Left kidney (tissue), 2 donors: ENCODE measurements around the gene MMD2. TPM values are rescaled to one million over a fixed set of nuclear protein-coding genes. Genes with fewer than 3 reads are reported as not detected.

Experiments used
- DNase-seq: peaks from one replicate; pipeline ENCODE4 v3.0.0-alpha.2; 2013
- polyA plus RNA-seq: library from polyadenylated mRNA; unstranded; fragments of 120-200 nt; gene quantifications from one replicate; pipeline ENCODE4 v1.2.1, GENCODE V29; 2013; ENCODE audit not compliant: insufficient read length

MMD2 gene
- polyA plus RNA-seq, 1 donor: not detected

DNA sequence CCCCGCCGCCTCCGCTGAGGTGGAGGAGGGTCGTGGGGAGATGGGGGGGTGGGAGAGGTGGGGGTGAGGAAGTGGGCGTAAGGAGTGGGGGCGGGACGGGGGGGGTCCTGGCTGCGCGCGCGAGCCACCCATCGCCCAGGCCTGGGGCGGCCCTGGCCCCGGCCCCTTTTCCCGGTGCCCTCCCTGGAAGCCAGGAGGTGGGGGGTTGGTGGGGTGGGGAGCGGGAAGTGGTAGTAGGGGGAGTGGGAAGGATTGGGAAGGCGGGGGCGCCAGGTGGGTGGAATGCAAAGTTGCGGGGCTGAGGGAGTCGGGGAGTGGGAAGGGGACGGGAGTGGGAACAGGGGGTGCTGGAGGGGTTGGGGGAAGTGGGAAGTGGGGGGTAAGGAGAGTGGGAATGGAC, 319 bp upstream of the MMD2 start:
- no peak for DNase-seq

DNA sequence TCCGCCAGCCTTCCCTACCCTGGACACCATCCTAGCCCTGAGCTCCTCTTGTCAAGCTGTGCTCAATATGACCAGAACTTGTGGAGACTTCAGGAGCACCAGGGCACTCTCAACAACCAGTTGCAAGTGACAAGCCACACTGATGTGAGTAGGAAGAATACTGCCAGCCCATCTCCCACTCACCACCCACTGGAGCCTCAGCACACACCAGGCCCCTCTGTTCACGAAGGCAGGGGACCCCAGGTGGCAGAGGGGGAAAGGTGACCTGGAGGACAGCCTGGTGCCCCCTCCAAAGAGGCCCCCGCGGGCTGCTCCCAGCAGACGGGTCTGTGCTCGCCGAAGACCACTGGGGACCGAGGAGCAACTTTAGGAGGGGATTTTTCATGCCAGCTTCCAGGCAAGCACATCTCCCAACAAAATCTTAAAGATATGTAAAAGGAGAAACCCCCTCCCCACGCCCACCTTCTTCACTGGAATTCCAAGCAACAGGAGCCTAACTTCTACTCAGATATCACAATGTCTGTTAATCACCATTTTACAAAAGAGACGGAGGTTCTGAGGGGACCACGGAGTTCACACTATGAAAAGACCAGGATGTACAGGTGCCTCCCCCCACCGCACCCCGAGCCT, 1.0 kb downstream of the MMD2 start:
- no peak for DNase-seq

DNA sequence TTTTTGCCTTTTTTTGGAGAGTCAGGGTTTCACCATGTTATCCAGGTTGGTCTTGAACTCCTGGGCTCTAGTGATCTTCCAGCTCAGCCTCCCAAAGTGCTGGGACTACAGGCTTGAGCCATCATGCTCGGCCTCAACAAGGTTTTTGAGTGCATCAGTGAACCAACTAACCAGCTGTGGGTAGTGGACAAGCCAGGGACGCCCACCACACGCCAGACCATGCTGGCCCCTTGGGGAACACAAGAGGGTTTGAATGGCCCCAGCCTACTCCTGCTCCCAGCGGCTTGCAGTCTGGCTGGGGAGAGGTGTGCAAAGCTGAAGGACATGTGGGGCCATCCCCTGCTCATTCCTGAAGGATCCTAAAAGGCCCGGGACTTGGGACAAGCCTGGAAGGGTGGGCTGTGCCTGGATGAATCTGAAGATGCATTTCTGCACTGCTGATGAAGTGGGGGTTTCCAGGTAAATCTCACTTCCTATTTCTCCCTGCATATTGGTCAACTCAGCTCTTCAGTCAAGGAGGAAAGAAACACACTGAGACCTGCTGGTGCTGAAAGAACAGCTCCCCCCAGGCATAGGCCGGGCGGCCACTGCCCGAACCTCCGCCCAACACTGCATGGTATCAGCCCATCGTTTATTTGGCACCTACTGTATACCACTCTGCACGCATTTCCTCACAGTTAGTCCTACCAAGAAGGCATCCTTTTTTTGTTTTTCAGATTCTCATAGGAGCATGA, 6.9 kb downstream of the MMD2 start:
- DNase-seq: no peak

DNA sequence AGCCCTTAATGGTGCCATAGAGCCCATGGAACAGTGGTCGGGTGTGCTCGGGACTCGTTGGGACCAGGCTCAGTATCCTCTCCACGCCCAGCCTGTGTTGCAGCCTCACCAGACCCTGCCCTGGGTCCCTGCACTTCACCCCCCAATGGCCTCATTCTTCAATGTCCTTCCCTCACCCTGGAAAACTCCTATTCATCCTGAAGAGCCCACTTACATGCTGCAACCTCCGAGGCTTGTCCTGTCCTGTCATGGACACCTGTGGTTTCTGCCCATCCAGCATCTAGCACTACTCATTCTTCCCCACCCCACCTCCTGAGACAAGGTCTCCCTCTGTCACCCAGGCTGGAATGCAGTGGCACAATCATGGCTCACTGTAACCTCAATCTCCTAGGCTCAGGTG, 7.7 kb downstream of the MMD2 start:
- DNase-seq: no peak

DNA sequence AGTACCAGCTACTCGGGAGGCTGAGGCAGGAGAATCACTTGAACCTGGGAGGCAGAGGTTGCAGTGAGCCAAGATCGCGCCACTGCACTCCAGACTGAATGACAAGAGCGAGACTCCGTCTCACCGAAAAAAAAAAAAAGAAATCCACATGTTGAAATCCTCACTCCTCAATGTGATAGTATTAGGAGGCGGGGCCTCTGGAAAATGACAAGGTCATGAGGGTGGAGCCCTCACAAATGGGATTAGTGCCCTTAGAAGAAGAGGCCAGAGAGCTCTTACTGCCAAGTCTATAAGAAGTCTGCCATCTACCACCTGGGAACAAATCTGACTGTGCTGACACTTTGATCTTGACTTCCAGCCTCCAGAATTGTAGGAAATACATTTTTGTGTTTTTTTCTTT, 10.6 kb downstream of the MMD2 start:
- DNase-seq: no peak

DNA sequence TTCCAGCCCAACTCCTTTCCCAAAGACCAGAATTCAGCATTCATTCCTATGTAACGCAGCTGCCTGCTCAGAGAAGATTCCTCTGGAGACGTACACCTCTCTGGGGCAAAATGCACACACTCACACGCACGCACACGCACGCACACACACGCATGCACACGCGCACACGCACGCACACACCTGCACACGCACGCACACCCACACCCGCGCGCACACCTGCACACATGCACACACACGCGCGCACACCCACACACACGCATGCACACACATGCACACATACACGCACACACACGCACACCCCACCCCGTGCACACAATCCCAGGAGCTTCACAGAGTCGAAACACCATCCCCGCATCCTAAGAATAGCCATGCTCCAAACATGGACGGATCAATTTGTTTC, 13.0 kb downstream of the MMD2 start:
- DNase-seq: no peak

DNA sequence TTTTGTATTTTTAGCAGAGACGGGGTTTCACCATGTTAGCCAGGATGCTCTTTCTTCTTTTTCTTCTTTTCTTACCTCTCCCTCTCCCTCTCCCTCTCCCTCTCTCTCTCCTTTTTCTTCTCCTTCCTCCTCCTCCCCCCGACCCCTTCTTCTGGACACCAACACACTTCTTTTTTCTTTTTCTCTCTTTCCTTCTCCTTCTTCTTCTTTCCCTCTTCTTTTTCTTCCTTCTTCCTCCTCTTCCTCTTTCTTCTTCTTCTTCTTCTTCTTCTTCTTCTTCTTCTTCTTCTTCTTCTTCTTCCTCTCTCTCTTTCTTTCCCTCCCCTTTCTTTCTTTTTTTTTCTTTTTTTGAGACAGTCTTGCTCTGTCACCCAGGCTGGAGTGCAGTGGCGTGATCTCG, 14.0 kb downstream of the MMD2 start:
- DNase-seq: no peak

DNA sequence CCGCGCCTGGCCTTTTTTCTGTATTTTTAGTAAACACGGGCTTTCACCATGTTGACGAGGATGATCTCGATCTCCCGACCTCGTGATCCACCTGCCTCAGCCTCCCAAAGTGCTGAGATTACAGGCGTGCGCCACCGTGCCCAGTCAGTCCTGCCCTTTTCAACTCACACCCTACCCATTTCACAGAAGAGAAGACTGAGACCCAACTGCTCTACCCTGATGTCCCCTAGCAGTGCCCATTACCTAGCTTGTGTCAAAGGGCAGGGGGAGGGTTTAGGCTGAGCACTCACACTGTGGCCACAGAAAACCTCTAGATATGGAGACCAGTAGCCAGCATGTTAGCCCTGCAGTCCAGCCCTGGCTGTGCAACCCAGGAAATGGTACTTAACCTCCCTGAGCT, 15.7 kb downstream of the MMD2 start:
- no peak for DNase-seq

DNA sequence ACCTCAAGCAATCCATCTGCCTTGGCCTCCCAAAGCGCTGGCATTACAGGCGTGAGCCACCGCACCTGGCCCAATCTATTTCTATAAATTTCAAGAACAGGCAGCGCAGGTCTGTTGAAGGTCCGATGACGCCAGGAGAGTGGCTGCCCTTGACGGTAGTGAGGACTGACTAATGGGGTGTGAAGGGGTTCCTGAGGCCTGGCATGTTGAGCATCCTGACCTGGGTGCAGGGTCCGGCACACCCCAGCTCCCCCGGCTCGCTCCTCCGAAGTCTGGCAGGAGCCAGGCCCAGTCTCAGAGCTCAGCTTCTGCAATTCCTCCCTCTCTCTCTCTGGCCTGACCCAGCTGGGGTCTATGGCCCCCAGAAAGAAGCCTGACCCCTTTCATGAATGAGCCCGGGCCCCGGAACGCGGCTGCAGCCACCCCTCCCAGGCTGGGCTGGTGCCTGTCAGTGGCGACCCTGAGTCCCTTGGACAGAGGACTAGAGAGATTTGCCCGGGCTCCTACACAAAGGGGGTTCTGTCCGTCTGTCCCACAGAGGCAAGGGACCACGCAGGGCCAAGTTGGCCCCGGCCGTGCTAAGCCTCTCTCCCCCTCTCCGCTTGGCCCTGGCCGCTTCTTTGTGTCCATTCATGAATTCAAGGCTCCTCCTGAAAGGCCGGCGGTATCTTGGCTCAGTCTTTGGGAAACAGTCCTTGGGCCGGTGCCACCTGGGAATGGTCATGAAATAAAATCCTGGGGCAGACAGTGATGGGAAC, 18.8 kb downstream of the MMD2 start:
- DNase-seq: no peak

DNA sequence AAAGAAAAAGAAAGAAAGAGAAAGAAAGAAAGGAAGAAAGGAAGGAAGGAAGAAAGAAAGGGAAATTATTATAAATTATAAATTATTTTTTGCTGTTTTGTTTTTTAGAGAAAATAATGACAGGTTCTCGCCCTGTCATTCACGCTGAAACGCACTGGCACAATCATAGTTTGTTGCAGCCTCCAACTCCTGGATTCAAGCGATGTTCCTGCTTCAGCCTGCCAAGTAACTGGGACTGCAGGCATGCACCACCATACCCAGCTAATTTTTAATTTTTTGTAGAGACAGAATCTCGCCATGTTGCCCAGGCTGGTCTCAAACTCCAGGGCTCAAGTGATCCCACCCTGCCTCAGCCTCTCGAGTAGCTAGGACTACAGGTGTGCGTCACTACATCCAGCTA, 21.6 kb downstream of the MMD2 start:
- DNase-seq: no peak

DNA sequence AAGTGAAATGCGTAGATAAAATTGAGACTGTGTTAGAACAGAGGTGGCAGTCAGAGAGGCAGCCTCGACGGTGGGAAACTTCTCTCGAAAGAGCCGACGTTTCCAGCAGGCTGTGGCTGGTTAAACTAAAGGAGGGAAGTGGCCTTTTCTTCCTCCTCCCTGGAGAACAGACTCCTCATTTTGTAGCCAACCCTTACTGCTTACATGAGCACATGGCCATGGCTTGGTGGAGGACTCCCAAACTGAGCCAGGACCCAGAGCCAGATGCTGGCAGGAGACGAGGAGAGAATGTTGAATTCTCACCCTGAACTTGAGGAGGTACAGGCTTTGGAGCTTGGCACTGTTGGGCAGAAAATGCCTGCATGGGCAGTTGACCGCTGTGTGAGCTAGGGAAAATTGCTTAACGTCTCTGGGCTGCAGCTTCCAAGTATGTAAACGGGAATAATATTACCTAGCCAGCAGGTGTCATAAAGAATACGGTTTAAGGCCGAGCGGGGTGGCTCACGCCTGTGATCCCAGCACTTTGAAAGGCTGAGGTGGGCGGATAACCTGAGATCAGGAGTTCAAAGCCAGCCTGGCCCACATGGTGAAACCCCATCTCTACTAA, 24.5 kb downstream of the MMD2 start:
- DNase-seq: no peak

DNA sequence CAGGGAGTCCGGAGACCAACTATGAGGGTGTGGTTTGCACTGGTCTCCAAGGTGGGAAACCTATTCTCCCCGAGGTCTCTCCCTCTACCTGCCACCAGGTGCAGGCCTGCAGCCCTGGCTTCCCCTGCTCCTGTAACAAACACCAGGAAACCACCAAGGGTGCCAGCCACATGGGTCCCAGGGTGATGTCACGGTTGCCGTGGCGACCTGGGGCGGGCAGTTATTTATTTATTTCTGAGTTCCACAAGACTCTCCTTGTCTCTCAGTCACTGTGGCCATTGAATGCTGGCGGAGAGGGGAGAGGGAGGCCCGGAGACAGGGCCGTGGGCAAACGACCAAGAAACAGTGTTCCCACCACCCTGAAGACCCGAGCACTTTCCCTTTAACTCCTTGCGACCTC, 27.0 kb downstream of the MMD2 start:
- DNase-seq: peak; percentile 34

DNA sequence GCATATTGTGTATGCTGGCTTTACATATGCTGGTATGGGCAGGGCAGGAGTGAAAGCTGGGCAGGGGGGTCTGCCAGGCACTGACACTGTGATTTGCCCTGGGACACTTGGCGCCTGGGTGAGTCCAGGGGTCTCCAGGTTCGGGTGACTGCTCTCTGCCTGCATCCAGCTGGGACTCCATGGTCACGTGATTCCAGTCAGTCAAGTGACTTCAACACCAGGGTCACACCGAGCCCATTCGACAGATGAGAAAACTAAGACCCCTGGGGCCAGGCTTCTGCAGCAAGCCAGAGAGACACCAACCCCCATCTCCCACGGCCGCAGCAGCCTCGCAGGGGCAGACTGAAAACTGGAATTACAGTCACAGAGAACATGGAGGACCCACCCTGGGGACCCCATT, 30.0 kb downstream of the MMD2 start:
- no peak for DNase-seq

DNA sequence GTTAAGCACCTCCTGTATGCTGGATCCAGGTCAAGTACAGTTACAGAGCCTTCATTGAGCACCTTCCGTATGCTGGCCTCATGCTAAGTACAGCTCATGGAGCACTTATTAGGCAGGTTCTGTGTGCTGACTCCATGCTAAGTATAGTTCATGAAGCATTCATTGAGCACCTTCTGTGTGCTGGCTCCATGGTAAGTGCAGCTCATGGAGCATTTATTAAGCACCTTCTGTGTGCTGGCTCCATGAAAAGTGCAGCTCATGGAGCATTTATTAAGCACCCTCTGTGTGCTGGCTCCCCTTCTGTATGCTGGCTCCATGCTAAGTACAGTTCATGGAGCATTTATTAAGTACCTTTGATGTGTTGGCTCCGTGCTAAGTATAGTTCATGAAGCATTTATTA, 30.5 kb downstream of the MMD2 start:
- no peak for DNase-seq

DNA sequence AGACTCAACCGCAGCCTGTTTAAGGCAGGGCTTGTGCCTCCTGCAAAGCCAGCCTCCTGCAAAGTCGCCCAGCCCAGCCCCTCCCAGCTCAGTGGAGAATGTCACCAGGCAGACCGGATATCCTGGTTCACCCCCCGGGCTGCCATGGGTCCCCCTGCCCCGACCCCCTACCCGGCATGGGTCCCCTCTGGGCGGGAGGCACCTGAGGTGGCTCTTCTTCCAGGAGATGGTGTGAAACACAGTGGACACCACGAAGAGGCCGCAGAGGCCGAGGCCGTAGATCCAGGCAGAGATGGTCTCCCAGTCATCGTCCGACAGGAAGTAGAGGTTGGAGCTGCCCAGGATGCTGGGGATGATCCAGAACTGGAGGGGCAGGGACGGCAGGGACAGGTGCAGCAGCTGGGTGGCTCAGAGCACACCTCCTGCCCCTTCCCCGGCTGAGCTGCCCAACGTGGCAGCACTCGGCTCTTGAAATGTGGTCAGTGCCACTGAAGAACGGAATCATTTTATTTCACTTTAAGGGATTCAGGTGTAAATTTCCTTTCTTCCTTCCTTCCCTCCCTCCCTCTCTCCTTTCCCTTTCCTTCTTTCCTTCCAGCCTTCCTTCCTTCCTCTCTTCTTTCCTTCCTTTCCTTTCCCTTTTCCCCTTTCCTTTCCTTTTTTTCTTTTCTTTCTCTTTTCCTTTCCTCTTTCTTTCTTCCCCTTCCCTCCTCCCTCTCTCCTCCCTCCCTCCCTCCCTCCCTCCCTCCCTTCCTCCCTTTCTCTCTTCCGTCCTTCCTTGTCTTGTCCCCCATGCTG, 38.8 kb downstream of the MMD2 start:
- DNase-seq: no peak

DNA sequence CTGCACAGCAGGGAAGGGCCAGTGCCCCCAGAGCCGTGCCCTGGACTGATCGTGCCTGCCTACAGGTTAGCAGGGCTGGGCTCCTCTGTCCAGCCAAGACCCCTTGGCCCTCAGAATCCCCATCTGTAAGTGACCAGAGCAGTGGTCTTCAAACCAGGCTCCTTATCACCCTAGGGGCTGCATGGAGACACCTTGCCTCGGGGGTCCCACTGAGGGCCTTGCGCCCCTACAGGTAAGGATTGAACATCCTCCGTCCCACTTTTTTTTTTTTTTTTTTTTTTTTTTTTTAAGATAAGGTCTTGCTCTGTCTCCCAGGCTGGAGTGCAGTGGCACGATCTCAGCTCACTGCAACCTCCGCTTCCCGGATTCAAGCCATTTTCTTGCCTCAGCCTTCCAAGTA, 42.9 kb downstream of the MMD2 start:
- no peak for DNase-seq

DNA sequence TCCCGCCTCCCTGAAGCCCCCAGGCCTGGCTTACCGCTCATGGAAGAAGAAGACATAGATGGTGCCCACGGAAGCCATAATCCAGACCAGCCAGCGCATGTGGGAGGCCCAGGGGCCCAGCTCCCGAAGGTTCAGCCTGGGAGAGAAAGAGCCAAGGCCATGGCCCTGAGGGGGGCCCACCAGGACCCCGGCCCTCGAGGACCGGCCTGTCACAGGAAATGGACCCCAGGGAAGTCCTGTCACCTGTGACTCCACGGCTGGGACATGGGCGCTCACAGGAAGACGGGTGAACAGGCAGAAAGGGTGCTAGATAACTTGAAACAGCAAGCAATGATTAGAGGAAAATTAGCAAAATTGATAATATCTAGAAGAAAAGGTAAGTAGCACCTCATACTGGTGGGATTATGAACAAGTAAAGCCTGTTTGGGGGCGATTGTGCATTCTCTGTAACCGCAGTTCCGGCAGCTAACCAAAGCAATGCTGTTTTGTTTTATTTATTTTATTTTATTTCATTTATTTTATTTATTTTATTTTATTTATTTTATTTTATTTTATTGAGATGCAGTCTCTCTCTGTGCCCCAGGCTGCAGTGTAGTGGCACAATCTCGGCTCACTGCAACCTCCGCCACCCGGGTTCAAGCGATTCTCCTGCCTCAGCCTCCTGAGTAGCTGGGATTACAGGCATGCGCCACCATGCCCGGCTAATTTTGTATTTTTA, 47.7 kb downstream of the MMD2 start:
- DNase-seq: no peak

DNA sequence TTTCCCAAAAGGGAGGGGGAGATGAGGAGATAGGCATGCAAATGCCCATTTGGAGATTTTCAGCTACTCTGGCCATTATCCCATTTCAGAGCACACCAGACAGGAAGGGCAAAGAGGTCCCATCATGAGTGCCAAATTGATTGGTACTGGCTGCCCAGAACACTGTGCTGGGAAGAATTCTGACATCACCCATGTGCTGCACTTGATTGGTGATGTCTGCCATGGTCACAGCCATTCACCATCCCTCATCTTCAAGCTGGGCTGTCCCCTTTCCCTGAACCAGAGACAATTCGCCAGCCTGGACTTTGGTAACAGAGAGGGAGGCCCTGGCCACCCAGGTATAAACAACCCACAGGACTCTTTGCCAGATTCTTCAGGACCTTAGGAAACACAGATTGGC, 52.3 kb downstream of the MMD2 start:
- DNase-seq: no peak

DNA sequence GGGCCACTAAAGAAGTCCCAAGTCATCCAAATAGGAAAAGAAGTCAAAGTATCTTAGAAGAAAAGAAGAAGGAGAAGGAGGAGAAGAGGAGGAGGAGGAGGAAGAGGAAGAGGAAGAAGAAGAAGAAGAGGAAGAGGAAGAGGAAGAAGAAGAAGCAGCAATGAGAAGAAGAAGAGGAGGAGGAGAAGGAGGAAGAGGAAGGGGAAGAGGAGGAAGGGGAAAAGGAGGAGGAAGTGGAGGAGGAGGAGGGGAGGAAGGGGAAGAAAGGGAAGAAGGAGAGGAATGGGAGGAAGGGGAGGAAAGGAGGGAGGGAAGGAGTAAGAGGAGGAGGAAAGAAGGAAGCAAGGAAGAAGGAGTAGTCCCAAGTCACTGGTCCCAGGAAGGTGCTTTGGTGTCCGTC, 53.8 kb downstream of the MMD2 start:
- DNase-seq: no peak

DNA sequence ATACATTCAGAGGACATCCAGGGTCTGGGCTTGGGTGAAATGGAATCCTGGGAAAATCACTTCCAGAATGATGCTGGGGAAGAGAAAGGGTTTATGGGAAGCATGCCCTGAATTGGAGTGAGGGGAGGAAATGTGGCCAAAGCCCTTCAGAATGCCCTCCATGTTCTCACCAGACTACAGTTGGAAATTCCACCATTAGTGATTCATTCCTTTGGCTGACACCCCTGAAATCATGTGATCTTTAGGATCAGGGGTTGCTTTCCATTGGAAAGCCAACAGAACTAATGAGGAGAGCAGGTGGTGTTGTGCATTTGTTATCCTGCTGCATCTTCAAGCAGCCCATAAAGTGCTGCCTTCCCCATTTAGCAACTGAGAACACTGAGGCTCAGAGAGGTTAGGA, 54.6 kb downstream of the MMD2 start:
- DNase-seq: no peak

DNA sequence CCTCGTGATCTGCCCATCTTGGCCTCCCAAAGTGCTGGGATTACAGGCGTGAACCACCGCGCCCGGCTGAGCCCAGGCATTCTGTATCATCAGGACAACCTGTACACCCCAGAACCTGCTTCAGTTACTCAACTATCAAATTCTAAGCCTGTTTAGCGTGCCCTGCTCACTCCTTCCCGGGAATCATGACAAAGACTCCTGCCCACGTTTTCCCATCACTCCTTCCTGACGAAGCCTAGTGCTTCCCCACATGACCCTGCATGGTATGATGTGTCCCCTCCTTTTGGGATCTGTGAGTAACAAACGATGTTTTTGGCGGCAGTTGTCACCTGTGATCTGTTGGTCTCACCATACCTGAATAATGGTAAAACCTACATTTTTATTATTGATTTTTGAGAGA, 63.2 kb downstream of the MMD2 start:
- no peak for DNase-seq

DNA sequence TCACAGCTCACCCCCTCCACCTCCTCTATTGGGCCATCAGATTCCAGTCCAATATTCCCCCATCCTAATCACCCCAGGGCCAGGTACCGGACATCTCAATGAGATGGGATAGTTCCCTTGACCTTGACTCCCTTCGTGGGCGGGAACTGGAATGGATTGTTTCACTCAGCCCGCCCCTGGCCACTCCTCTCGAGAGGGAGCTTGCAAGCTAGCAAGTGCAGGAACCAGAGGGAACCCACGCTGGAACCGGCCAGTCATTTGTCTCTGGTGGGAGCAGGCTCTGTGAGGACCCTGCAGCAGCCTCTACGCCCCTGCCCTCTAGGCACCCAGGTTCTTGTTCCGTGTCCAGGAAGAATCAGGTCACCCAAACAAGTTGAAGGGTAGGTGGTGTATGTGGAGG, 64.5 kb downstream of the MMD2 start:
- no peak for DNase-seq
